SJSA1 (cell line): ENCODE measurements around the gene CIAPIN1. TPM values are rescaled to one million over a fixed set of nuclear protein-coding genes. Genes with fewer than 3 reads are reported as not detected.
"Not testable (repeated sequence)": the region's sequence is repeated elsewhere in the genome, so short reads cannot be mapped to it uniquely, and the experiment has no call there.

ENCODE experiments used
- DNase-seq, 2 experiments: peaks; one replicate each; pipeline ENCODE4 v3.0.0-alpha.2; 2015 to 2020; ENCODE audit warnings: low spot score in 2 of 2, low read depth in 1 of 2
- H3K27ac ChIP-seq: fragments of 250-450 bp; sonication (Bioruptor Pico); 2 replicates; pipeline ENCODE4 v1.5.1; 2020; ENCODE audit warnings: mild to moderate bottlenecking, moderate library complexity
- H3K27me3 ChIP-seq: fragments of 250-450 bp; sonication (Bioruptor Pico); replicated peaks from 2 replicates; pipeline ENCODE4 v1.5.1; 2020; ENCODE audit warnings: mild to moderate bottlenecking, moderate library complexity
- H3K36me3 ChIP-seq: fragments of 250-450 bp; sonication (Bioruptor Pico); 2 replicates; pipeline ENCODE4 v1.5.1; 2020; ENCODE audit warnings: mild to moderate bottlenecking
- H3K4me1 ChIP-seq: fragments of 250-450 bp; sonication (Bioruptor Pico); replicated peaks from 2 replicates; pipeline ENCODE4 v1.6.1; 2021; ENCODE audit warnings: mild to moderate bottlenecking
- H3K4me3 ChIP-seq: fragments of 250-450 bp; sonication (Bioruptor Pico); 2 replicates; pipeline ENCODE4 v1.5.1; 2020; ENCODE audit warnings: mild to moderate bottlenecking
- H3K9me3 ChIP-seq: fragments of 250-450 bp; sonication (Bioruptor Pico); replicated peaks from 2 replicates; pipeline ENCODE4 v1.5.1; 2020; ENCODE audit warnings: mild to moderate bottlenecking
- total RNA-seq: library from RNA; depleted of rRNA; stranded (reverse); fragments of >200 nt; shearing (Covaris generic); gene quantifications from 2 replicates; pipeline ENCODE4 v1.2.3, GENCODE V29; 2014

The CIAPIN1 gene
- total RNA-seq, 1 experiment from 2014 or later = 77.5 TPM

GRCh38 chr16:57440551-57440950 lies 6.6 kb downstream of the CIAPIN1 start:
- not testable (repeated sequence) for DNase-seq, H3K4me1 ChIP-seq, H3K4me3 ChIP-seq, H3K9me3 ChIP-seq, H3K27ac ChIP-seq, H3K27me3 ChIP-seq
- H3K36me3 ChIP-seq = peaks cover 67% of the 10 kb centered on the region

- not testable (repeated sequence) for H3K9me3 ChIP-seq, H3K4me1 ChIP-seq, H3K27me3 ChIP-seq, H3K27ac ChIP-seq, DNase-seq, H3K4me3 ChIP-seq
- H3K36me3 ChIP-seq = peaks cover 73% of the 10 kb centered on the region
Measured at GRCh38 chr16:57439947-57440346, 7.2 kb downstream of the CIAPIN1 start.

DNA sequence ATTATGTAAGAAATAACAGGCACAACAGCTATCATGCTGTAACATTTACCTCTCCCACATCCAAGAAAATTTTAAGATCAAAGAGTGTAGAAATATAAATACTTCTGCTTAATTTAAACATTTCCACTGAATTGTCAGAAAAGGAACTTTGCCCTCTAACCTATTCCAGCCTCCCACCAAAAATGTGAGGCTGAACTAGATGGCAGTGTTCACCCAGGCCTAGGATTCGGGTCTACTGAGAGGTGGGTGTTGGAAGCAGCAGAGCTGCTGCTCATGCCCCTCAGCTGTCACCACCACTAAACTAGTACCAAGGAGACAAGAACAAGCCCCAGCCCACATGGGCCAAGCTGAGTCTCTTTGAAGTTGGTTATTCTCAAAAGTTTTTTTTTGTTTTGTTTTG lies 11.3 kb downstream of the CIAPIN1 start:
- no peak for DNase-seq
- no peak overlapping the region for H3K27ac ChIP-seq
- no peaks in the 10 kb centered on the region for H3K27me3 ChIP-seq
- H3K4me1 ChIP-seq = no peaks in the 10 kb centered on the region
- H3K4me3 ChIP-seq = no peak overlapping the region
- H3K9me3 ChIP-seq = peaks cover 6% of the 10 kb centered on the region; the same call in 1 of the 2 replicates
- H3K36me3 ChIP-seq = peaks cover 95% of the 10 kb centered on the region

DNA sequence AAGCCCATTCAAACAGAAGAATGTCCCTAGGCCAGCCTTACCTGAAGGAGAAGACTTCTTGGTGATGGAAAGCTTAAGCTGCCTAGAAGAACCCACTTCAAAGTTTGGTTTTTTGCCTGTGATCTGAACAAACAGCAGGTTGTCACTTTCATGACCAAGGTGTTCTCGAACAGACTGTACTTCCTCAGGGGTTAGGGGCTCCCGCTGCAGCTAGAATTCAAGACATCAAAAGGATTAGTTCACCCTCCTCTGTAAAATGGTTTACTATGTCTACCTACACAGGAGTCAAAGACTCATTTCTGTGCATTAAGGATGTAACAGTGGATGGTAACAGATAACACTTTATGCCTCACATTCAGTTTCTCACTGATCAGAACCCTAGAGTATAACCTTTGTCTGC lies 13.2 kb downstream of the CIAPIN1 start:
- Histone ChIP-seq H3K4me1 (no peaks in the 10 kb centered on the region), H3K4me3 (no peak overlapping the region), H3K27me3 (no peaks in the 10 kb centered on the region), H3K9me3 (no peaks in the 10 kb centered on the region), H3K36me3 (peaks cover 93% of the 10 kb centered on the region), H3K27ac (no peak overlapping the region)
- DNase-seq = no peak

GRCh38 chr16:57432989-57433388 lies 14.2 kb downstream of the CIAPIN1 start:
- H3K36me3 ChIP-seq = peaks cover 89% of the 10 kb centered on the region
- no peaks in the 10 kb centered on the region for H3K9me3 ChIP-seq
- DNase-seq = no peak
- no peaks in the 10 kb centered on the region for H3K27me3 ChIP-seq
- H3K4me1 ChIP-seq = no peaks in the 10 kb centered on the region
- H3K27ac ChIP-seq = no peak overlapping the region
- no peak overlapping the region for H3K4me3 ChIP-seq

DNA sequence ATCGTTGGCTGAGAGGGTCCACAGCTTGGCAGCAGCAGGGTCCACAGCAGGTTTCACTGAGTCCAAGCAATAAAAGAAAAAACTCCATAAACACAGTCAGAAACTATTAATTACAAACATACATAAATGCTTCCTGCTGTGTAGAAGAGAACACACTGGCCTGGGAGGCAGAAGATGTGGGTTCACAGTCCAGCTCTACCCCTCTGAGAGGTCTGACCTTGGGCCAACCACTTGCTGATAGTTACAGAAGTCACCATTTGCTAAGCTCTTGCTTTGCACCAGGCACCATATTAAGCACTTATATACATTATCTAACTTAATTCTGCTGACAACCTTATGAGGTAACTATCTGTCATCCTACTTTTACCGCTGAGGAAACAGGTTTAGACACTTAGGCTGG lies 14.7 kb downstream of the CIAPIN1 start:
- no peak for DNase-seq
- Histone ChIP-seq H3K36me3 (peaks cover 90% of the 10 kb centered on the region), H3K4me1 (no peaks in the 10 kb centered on the region), H3K4me3 (no peak overlapping the region), H3K27me3 (no peaks in the 10 kb centered on the region), H3K9me3 (no peaks in the 10 kb centered on the region), H3K27ac (no peak overlapping the region)

- no peaks in the 10 kb centered on the region for H3K27me3 ChIP-seq
- H3K36me3 ChIP-seq = peaks cover 83% of the 10 kb centered on the region
- no peaks in the 10 kb centered on the region for H3K4me1 ChIP-seq
- no peak for DNase-seq
- H3K4me3 ChIP-seq = no peak overlapping the region
- H3K9me3 ChIP-seq = no peaks in the 10 kb centered on the region
- H3K27ac ChIP-seq = no peak overlapping the region
Measured at GRCh38 chr16:57430955-57431354, 16.2 kb downstream of the CIAPIN1 start.

- Histone ChIP-seq H3K4me1 (no peaks in the 10 kb centered on the region), H3K36me3 (peaks cover 51% of the 10 kb centered on the region), H3K27me3 (no peaks in the 10 kb centered on the region), H3K9me3 (no peaks in the 10 kb centered on the region), H3K27ac (no peak overlapping the region), H3K4me3 (no peak overlapping the region)
- no peak for DNase-seq
Measured at GRCh38 chr16:57427824-57428223, 19.4 kb downstream of the CIAPIN1 start.

- no peak for DNase-seq
- peaks cover 46% of the 10 kb centered on the region for H3K36me3 ChIP-seq
- H3K9me3 ChIP-seq = no peaks in the 10 kb centered on the region
- H3K4me1 ChIP-seq = peaks cover 4% of the 10 kb centered on the region
- no peak overlapping the region for H3K4me3 ChIP-seq
- no peaks in the 10 kb centered on the region for H3K27me3 ChIP-seq
- H3K27ac ChIP-seq = no peak overlapping the region
Measured at GRCh38 chr16:57427307-57427706, 19.9 kb downstream of the CIAPIN1 start.

DNA sequence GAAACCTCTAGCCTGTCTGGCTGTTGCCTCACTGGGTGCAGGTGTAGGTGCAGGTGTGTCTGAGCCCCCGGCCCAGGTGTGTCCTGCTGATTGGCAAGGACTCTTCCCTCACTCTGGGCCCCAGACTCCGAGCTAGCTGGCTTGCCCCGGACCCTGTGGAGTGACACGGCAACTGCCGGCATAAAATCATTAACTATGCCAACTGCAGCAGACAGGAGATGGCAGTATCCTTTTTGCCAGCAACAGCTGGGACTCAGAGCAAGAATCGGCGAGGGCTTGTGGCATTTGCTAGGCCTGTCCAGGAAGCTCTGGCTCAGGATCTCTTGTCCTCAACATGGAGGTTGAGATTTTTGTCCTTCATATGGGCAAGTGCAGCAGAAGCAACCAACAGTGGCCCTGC lies 20.8 kb downstream of the CIAPIN1 start:
- no peaks in the 10 kb centered on the region for H3K27me3 ChIP-seq
- no peak overlapping the region for H3K27ac ChIP-seq
- DNase-seq = no peak
- no peaks in the 10 kb centered on the region for H3K9me3 ChIP-seq
- H3K4me1 ChIP-seq = peaks cover 11% of the 10 kb centered on the region
- no peak overlapping the region for H3K4me3 ChIP-seq
- H3K36me3 ChIP-seq = peaks cover 37% of the 10 kb centered on the region

- H3K27ac ChIP-seq = no peak overlapping the region
- no peak overlapping the region for H3K4me3 ChIP-seq
- H3K27me3 ChIP-seq = no peaks in the 10 kb centered on the region
- no peak for DNase-seq
- peaks cover 13% of the 10 kb centered on the region for H3K4me1 ChIP-seq
- peaks cover 19% of the 10 kb centered on the region for H3K36me3 ChIP-seq
- H3K9me3 ChIP-seq = no peaks in the 10 kb centered on the region
Measured at GRCh38 chr16:57424583-57424982, 22.6 kb downstream of the CIAPIN1 start.

- Histone ChIP-seq H3K27me3 (no peaks in the 10 kb centered on the region), H3K36me3 (peaks cover 9% of the 10 kb centered on the region), H3K4me1 (peaks cover 26% of the 10 kb centered on the region), H3K9me3 (no peaks in the 10 kb centered on the region), H3K4me3 (no peak overlapping the region), H3K27ac (no peak overlapping the region)
- no peak for DNase-seq
Measured at GRCh38 chr16:57423152-57423551, 24.0 kb downstream of the CIAPIN1 start.

DNA sequence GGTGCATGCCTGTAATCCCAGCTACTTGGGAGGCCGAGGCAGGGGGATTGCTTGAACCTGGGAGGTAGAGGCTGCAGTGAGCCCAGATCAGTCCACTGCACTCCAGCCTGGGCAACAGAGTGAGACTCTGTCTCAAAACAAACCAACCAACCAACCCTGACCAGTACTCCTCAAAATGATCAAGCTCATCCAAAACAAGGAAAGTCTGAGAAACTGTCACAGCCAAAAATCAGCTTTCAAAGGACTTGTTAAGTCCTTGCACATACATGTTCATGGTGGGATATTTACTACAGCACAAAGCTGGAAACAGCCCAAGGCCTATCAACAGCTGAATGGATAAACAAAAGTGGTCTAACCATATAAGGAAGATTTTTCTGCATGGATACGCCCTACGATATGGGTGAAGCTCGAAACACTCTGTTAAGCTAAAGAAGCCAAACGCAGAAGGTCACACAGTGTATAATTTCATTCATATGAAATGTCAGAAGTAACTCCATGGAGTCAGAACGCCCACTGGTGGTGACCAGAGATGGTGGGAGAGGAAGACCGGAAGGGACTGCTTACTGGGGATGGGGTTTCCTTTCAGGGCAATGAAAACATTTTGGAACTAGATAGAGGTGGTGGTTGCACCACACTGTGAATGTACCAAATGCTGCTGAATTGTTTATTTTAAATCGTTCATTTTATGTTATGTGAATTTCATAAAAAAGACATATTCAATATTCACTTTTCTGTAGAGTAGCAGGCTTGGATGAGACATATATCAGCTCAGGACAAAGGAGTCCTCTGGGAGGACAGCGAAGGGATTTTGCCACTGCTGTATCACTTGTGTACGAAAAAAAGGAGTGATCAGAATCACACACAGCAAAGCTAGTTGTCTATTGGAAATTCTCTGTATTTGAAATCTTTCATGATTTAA lies 24.9 kb downstream of the CIAPIN1 start:
- DNase-seq = peak; percentile 70 to 75
- no peak overlapping the region for H3K4me3 ChIP-seq
- H3K27ac ChIP-seq = no peak overlapping the region
- H3K36me3 ChIP-seq = peaks cover 2% of the 10 kb centered on the region
- H3K4me1 ChIP-seq = peaks cover 33% of the 10 kb centered on the region
- H3K9me3 ChIP-seq = no peaks in the 10 kb centered on the region
- H3K27me3 ChIP-seq = no peaks in the 10 kb centered on the region

DNA sequence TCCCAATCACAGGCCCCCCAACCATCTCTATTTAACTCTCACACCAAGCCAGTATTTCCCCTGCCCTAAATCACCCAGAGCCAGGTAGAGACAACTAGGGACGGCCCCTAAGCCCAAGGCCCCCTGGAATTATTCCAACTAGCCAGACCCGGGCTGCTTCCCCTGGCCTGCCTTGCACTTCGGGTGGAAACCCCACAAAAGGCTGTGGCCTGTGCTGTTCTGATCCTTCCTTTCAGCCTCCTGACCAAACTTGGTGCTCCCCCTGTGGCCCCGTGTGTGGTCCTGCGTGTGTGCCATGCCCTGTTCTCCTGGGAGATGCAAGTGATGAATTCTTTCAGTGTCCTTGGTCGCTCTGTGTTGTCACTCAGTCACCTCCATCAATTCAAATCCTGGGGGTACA lies 27.7 kb downstream of the CIAPIN1 start:
- Histone ChIP-seq H3K36me3 (no peaks in the 10 kb centered on the region), H3K27me3 (no peaks in the 10 kb centered on the region), H3K9me3 (no peaks in the 10 kb centered on the region), H3K27ac (no peak overlapping the region), H3K4me3 (no peak overlapping the region), H3K4me1 (peaks cover 43% of the 10 kb centered on the region)
- DNase-seq = peak in 1 of 2 experiments; percentile 22
